Measurements from ENCODE around the gene ACD.

Gene ACD

GRCh38 chr16:67665598-67665997 is 5.5 kb upstream of the ACD start:
- Histone ChIP-seq H3K36me3 (peaks cover 28% of the 10 kb centered on the region), H3K4me3 (ENCODE audit: low read depth, low read length) (peak overlapping the region; percentile 55), H3K27ac (peak overlapping the region; percentile 88), H3K27me3 (ENCODE audit: insufficient read depth, low read depth, severe bottlenecking) (no peaks in the 10 kb centered on the region), H3K9me3 (ENCODE audit: severe bottlenecking) (no peaks in the 10 kb centered on the region)
- DNase-seq: no peak
- TF ChIP-seq, protein P1, sequence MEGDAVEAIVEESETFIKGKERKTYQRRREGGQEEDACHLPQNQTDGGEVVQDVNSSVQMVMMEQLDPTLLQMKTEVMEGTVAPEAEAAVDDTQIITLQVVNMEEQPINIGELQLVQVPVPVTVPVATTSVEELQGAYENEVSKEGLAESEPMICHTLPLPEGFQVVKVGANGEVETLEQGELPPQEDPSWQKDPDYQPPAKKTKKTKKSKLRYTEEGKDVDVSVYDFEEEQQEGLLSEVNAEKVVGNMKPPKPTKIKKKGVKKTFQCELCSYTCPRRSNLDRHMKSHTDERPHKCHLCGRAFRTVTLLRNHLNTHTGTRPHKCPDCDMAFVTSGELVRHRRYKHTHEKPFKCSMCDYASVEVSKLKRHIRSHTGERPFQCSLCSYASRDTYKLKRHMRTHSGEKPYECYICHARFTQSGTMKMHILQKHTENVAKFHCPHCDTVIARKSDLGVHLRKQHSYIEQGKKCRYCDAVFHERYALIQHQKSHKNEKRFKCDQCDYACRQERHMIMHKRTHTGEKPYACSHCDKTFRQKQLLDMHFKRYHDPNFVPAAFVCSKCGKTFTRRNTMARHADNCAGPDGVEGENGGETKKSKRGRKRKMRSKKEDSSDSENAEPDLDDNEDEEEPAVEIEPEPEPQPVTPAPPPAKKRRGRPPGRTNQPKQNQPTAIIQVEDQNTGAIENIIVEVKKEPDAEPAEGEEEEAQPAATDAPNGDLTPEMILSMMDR (IDR thresholded peaks at IDR 0.05; ENCODE audit: low read depth, low read length): no peak

- DNase-seq: no peak
- Histone ChIP-seq H3K4me3 (ENCODE audit: low read depth, low read length) (no peak overlapping the region), H3K27me3 (ENCODE audit: insufficient read depth, low read depth, severe bottlenecking) (no peaks in the 10 kb centered on the region), H3K36me3 (peaks cover 28% of the 10 kb centered on the region), H3K9me3 (ENCODE audit: severe bottlenecking) (no peaks in the 10 kb centered on the region), H3K27ac (no peak overlapping the region)
- TF ChIP-seq, protein P1 (IDR thresholded peaks at IDR 0.05; ENCODE audit: low read depth, low read length): no peak
Measured at GRCh38 chr16:67664871-67665270, 4.8 kb upstream of the ACD start.

GRCh38 chr16:67664258-67664657 is 4.2 kb upstream of the ACD start:
- TF ChIP-seq, protein P1 (IDR thresholded peaks at IDR 0.05; ENCODE audit: low read depth, low read length): no peak
- H3K9me3 ChIP-seq (ENCODE audit: severe bottlenecking): no peaks in the 10 kb centered on the region
- H3K27ac ChIP-seq: no peak overlapping the region
- H3K36me3 ChIP-seq: peaks cover 28% of the 10 kb centered on the region
- H3K27me3 ChIP-seq (ENCODE audit: insufficient read depth, low read depth, severe bottlenecking): no peaks in the 10 kb centered on the region
- DNase-seq: no peak
- no peak overlapping the region for H3K4me3 ChIP-seq (ENCODE audit: low read depth, low read length)

- TF ChIP-seq, protein P1 (IDR thresholded peaks at IDR 0.05; ENCODE audit: low read depth, low read length): no peak
- peaks cover 31% of the 10 kb centered on the region for H3K36me3 ChIP-seq
- no peaks in the 10 kb centered on the region for H3K27me3 ChIP-seq (ENCODE audit: insufficient read depth, low read depth, severe bottlenecking)
- DNase-seq: no peak
- no peak overlapping the region for H3K27ac ChIP-seq
- H3K9me3 ChIP-seq (ENCODE audit: severe bottlenecking): no peaks in the 10 kb centered on the region
- H3K4me3 ChIP-seq (ENCODE audit: low read depth, low read length): no peak overlapping the region
Measured at GRCh38 chr16:67663877-67664222, 3.8 kb upstream of the ACD start.

DNA sequence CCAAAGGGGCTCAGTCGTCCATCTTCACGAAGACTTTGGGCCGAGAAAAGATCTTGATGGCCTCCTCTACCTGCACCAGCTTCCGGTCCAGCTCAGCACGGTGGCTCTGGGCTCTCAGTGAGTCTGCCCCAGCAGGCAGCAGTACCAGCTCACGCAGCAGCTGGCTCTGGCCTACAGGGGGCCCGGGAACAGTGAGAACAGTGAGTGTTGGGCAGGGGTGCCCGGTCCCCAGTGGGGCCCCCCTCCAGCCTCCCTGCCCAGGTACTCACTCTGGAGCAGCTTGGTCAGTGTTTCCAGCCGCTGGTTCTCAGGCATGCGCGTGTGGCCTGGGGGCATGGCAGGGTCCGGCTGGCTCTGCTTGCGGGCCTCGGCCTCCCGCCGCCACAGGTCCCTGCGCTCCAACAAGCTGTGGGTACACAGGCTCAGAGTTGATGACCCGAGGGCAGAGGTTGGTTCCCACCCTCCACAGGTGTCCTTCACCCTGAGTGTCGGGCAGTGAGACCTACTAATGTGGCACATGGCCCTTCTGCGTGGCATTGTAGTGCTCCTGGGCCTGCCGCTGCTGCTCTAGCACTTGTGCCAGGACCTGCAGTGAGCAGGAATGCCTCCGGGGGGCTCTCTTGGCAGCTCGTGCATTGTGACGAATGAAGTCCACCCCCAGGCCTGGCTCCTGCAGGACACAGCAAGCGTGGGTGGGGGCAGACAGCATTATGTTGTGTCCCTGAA is 3.3 kb upstream of the ACD start:
- peak; percentile 65 for DNase-seq
- no peak overlapping the region for H3K4me3 ChIP-seq (ENCODE audit: low read depth, low read length)
- no peak overlapping the region for H3K27ac ChIP-seq
- H3K27me3 ChIP-seq (ENCODE audit: insufficient read depth, low read depth, severe bottlenecking): no peaks in the 10 kb centered on the region
- TF ChIP-seq, protein P1 (IDR thresholded peaks at IDR 0.05; ENCODE audit: low read depth, low read length): peak; percentile 60
- H3K9me3 ChIP-seq (ENCODE audit: severe bottlenecking): no peaks in the 10 kb centered on the region
- peaks cover 36% of the 10 kb centered on the region for H3K36me3 ChIP-seq

GRCh38 chr16:67662653-67663010 is 2.6 kb upstream of the ACD start:
- H3K4me3 ChIP-seq (ENCODE audit: low read depth, low read length): no peak overlapping the region
- H3K36me3 ChIP-seq: peaks cover 43% of the 10 kb centered on the region
- H3K27ac ChIP-seq: no peak overlapping the region
- no peak for DNase-seq
- TF ChIP-seq, protein P1 (IDR thresholded peaks at IDR 0.05; ENCODE audit: low read depth, low read length): no peak
- H3K9me3 ChIP-seq (ENCODE audit: severe bottlenecking): no peaks in the 10 kb centered on the region
- no peaks in the 10 kb centered on the region for H3K27me3 ChIP-seq (ENCODE audit: insufficient read depth, low read depth, severe bottlenecking)
